OCI-M2 (cell line): ENCODE measurements around the gene SP1.
"Not testable (repeated sequence)": the region's sequence is repeated elsewhere in the genome, so short reads cannot be mapped to it uniquely, and the experiment has no call there.

ENCODE experiments used
- DNase-seq: peaks from one replicate; lab custom pipeline; 2025; ENCODE audit not compliant: unreplicated experiment; lab: John Stamatoyannopoulos, UW

Gene SP1

DNA sequence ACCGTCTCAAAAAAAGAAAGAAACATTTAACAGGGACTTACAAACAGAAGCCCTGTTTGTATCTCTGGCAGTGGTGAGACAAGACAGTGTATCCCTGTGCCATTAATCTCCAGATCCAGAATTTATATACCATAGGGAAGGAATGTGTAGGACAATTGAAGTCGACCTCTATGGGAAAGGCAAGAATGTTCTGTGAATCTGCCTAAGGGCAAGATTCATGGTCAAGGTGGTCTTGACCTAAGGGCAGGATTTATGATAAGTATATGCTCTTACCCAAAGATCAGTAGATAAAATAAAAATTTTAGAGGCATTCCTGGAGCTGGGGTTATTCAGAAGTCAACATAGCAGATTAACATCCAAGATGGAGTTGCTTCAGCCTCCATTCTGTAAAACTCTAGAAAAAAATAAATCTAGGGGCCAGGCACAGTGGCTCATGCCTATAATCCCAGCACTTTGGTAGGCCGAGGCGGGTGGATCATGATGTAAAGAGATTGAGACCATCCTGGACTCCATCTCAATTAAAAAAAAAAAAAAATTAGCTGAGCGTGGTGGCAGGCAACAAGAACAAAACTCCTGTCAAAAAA is 21.0 kb upstream of the SP1 start:
- no peak for DNase-seq

DNA sequence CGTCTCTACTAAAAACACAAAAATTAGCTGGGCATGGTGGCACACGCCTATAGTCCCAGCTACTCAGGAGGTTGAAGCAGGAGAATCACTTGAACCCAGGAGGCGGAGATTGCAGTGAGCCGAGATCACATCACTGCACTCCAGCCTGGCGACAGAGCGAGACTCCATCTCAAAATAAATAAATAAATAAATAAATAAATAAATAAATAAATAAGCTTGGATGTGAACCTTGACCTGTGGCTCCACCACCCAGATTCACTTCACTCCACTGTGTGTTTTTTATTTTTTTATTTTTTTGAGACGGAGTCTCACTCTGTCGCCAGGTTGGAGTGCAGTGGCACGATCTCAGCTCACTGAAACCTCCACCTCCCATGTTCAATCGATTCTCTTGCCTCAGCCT is 18.3 kb upstream of the SP1 start:
- not testable (repeated sequence) for DNase-seq

DNA sequence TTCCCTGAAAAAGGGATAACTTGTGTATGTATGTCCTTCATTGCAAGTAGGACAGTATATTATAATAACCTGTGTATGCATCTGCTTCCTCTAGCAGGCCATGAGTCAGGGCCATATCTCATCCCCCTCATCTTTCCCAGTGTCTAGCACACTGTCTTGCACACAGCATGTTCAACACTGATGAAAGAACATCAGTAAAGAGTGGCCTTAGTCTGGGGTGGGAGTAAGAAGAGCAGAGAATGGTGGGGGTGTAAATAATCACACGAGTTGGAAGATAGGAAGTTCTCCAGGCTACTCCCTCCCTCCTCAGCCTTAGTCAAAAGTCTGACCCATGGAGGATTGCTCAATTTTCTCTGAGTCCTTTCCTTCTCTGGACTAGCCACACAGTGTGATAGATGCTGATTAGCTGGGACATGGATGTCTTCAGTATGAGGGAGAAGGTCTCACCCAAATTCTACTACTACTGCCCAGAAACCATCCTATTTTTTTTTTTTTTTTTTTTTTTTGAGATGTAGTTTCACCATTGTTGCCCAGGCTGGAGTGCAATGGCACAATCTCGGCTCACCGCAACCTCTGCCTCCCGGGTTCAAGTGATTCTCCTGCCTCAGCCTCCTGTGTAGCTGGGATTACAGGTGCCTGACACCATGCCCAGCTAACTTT is 14.6 kb upstream of the SP1 start:
- DNase-seq: no peak

DNA sequence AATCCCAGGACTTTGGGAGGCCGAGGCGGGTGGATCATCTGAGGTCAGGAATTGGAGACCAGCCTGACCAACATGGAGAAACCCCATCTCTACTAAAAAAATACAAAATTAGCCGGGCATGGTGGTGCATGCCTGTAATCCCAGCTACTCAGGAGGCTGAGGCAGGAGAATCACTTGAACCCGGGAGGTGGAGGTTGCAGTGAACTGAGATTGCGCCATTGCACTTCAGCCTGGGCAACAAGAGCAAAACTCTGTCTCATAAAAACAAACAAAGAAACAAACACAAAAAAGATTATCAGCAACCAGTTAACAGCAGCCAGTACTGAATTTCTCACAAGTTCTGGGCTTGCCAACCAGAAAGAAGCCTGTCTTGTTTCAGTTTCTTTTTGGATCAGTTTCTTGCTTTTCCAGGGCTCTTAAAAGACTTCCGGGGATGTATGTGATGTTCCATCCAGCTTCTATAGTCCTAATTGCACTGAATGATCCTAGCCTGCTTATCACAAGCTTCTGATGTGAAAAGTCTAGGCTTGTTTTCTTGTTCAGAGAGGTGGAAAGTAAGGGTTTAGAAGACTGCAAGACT is 6.3 kb upstream of the SP1 start:
- not testable (repeated sequence) for DNase-seq

DNA sequence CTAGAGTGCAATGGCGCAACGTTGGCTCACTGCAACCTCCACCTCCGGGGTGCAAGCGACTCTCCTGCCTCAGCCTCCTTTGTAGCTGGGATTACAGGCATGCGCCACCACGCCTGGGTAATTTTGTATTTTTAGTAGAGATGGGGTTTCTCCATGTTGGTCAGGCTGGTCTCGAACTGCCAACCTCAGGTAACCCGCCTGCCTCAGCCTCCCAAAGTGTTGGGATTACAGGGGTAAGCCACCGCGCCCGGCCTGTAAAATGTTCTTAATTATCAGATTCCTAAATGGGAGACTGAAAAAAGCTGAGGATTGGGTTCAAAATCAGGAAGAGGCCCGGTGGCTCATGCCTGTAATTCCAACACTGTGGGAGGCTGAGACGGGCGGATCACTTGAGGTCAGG is 5.7 kb upstream of the SP1 start:
- DNase-seq: not testable (repeated sequence)

DNA sequence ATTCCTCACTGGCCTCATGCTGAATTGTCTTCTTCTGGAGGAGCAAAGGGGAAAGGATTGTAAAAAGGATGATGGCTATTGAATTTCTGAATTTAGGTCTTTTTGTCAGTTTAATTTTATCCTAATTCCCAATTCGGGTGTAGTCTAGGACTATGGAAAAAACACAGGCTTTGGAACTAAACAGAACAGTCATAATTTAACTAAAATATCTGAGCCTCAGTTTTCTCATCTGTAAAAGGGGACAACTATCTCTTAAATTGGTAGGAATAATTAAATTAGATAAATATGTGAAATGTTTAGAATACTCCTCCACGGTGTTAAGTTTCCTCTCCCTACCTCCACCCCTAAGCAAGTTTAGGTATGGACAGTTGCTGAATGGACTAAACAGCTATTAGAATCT is 3.2 kb upstream of the SP1 start:
- DNase-seq: no peak

DNA sequence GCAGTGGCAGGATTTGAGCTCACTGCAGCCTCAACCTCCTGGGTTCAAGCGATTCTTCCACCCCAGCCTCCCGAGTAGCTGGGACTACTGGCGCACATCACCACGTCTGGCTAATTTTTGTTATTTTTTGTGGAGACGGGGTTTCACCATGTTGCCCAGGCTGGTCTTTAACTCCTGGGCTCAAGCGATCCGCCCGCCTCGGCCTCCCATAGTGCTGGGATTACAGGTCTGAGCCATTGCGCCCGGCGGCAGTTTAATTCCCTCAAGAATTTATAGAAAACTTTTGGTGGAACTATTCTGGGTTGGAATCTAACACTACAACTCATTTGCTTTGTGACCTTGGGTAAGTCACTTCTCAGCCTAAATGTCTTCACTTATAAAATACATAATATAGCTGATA is 1.8 kb upstream of the SP1 start:
- DNase-seq: no peak

DNA sequence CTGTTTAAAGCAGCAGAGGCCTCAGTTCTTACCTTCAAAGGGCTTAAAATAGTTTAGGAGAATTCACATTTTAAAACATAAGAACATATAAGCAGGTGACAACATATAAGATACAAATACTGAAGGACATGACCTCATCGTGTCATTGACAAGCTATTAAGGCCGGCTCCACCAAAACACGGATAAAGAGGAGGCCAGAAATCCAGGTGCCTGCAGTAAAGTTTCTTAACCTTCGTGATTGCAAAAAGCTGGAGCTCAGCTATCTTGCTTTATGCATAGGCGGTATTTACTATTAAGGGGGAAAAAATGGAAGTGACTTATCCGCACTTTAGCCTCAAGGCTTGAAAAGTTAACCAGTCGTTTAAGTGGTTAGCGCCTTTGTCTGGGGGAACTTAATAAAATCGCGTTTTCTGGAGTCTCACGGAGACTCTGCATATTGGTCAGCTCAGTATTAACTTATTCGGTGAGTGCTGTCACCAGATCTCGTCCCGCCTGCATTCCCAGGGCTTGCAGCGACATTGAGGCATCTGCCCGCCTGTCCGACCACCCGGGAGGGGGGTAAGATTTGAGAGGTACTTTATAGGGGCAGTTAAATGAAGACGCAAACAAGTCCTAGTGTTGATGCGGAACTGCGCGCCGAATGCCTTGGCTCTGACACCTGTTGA is 1.1 kb upstream of the SP1 start:
- no peak for DNase-seq

DNA sequence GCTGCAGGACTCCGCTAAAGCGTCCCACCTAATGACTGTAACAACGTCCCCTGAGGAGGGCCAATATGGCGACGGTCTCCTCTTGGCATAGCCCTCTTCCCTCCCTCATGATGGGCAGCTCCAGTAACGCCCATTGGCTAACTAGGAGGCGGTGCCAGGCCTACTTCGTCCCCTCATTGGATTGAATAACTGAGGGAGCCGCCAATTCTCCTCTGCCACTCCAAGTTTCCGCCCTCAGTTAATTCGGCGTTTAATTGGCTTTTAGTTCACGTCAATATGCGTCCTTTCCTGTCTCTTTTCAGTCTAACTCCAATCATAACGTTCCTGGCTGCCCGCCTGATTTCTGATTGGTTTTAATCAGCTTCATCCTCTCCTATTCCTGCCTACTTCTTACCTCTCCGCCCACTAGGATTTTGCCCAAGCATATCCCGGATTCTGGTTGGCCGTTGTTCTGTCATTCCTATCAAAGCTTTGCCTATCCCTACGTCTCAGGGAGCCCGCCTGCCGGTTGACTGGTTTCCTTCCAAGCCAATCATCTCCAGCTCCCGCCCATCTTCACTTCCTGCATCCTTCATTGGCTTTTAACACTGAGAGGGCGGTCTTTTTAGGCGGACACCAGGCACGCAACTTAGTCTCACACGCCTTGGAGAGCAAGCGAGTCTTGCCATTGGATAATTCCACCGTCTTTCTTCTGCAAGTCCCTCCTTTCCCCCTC is 430 bp upstream of the SP1 start:
- peak; percentile 97 for DNase-seq

DNA sequence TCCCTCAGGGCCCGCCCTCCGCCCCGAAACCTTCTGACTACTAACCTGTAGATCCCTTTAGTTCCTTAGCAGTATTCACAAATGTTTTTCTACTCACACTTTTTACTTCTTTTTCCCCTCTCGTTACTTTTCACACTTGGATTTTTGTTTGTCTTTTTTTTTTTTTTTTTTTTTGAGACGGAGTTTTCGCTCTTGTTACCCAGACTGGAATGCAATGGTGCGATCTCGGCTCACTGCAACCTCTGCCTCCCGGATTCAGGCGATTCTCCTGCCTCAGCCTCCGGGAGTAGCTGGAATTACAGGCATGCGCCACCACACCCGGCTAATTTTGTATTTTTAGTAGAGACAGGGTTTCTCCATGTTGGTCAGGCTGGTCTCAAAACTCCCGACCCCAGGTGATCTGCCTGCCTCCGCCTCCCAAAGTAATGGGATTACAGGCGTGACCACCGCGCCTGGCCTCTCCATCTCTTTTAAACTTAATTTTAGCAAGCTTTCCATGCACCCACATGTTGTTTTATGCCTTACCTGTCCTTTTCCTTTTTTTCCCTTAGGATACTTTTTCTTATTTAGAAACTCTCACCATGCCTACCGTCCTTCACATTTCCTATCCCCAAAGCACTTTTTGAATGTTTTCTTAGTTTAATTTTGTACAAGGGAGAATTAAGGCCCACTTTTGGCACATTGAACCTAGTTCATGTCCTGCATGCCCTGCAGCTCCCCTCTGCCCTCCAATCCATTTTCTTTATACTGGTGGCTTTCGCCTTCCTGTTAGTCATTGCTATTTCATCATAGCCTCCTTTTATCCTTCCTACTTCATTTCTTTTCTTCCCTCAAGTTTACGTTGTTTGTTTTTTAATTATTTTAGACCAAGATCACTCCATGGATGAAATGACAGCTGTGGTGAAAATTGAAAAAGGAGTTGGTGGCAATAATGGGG is 1.1 kb downstream of the SP1 start:
- DNase-seq: no peak

DNA sequence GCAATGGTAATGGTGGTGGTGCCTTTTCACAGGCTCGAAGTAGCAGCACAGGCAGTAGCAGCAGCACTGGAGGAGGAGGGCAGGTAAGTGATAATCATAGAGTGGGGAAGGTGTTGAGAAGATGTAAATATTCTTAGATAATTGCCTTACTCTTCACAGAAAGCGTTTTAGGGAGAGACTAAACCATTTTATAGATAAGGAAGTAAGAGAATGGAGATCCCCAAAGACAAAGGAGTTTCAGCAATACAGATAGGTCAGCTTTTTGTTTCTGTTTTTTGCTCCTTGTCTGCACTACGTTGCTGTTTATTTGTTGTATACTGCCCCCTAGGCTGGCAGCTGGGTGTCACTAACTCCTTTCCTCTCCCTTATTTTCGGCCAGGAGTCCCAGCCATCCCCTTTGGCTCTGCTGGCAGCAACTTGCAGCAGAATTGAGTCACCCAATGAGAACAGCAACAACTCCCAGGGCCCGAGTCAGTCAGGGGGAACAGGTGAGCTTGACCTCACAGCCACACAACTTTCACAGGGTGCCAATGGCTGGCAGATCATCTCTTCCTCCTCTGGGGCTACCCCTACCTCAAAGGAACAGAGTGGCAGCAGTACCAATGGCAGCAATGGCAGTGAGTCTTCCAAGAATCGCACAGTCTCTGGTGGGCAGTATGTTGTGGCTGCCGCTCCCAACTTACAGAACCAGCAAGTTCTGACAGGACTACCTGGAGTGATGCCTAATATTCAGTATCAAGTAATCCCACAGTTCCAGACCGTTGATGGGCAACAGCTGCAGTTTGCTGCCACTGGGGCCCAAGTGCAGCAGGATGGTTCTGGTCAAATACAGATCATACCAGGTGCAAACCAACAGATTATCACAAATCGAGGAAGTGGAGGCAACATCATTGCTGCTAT is 2.0 kb downstream of the SP1 start:
- DNase-seq: no peak

DNA sequence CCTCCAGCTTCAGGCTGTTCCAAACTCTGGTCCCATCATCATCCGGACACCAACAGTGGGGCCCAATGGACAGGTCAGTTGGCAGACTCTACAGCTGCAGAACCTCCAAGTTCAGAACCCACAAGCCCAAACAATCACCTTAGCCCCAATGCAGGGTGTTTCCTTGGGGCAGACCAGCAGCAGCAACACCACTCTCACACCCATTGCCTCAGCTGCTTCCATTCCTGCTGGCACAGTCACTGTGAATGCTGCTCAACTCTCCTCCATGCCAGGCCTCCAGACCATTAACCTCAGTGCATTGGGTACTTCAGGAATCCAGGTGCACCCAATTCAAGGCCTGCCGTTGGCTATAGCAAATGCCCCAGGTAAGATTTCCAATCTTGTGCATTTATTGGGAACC is 3.3 kb downstream of the SP1 start:
- no peak for DNase-seq

DNA sequence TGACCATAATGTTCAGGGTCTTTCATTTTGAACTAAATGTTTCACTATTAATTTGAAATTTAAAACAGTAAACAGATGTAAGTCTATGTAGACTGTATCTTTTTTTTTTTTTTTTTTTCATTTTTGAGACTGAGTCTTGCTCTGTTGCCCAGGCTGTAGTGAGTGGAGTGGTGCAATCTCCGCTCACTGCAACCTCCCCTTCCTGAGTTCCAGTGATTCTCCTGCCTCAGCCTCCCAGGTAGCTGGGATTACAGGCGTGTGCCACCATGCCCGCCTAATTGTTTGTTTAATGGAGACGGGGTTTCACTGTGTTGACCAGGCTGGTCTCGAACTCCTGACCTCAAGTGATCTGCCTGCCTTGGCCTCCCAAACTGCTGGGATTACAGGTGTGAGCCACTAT is 6.4 kb downstream of the SP1 start:
- DNase-seq: not testable (repeated sequence)

DNA sequence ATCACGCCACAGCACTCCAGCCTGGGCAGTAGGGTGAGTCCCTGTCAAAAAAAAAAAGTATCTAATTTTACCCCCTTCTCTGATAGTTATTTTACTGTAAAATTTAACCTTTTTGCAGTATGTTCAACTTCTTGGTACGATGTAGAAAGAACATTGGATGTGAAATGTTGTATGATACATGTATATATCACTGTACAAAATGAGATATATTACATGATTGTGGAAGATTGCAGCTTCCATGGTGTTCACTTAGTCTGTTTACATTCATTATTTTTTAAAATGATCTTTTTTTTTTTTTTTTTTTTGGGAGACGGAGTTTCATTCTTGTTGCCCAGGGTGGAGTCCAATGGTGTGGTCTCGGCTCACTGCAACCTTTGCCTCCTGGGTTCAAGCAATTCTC is 9.0 kb downstream of the SP1 start:
- no peak for DNase-seq

DNA sequence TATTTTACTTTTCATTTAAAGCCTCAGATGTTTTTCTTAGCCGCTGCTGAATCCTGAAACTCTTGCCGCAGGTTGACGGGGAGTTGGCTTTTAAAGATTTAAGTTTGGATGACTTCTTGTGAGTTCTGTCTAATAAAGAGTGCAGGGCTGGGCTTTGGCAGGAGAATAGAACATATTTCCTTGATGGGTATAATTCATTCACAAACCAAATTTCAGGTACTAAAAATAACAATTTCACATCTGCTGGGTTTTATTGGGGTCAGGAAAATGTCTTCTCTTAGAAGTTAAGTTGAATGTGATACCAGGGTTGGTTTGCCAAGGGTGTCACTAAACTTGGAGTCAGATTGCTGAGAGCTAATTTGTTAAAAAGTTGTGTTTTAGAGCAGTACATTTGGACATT is 9.7 kb downstream of the SP1 start:
- no peak for DNase-seq

DNA sequence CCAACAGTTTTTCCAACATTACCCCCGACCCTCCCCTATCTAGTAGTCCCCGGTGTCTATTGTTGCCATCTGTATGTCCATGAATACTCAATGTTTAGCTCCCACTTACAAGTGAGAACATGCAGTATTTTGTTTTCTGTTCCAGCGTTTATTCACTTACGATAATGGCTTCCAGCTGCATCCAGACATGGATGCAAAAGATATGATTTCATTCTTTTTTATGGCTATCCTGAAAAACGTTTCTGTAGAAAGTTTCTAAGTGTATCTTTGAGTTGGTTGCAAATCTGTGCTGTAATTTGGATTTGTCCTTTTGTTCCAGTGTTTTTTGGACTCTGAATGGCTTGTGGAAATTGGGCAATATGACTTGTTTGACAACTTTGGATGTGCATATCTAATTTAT is 11.7 kb downstream of the SP1 start:
- no peak for DNase-seq

DNA sequence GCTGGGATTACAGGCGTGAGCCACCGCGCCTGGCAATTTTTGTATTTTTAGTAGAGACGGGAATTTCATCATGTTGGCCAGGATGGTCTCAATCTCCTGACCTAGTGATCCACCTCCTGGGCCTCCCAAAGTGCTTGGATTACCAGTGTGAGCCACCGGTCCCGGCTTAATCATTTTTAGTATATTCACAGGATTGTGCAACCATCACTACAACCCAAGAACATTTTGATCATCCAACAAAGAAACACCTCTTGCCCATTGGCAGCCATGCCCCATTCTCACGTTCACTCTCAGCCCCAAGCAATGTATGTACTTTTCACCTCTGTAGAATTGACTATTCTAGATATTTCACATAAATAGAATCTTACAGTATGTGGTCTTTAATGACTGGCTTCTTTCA is 19.9 kb downstream of the SP1 start:
- DNase-seq: no peak

DNA sequence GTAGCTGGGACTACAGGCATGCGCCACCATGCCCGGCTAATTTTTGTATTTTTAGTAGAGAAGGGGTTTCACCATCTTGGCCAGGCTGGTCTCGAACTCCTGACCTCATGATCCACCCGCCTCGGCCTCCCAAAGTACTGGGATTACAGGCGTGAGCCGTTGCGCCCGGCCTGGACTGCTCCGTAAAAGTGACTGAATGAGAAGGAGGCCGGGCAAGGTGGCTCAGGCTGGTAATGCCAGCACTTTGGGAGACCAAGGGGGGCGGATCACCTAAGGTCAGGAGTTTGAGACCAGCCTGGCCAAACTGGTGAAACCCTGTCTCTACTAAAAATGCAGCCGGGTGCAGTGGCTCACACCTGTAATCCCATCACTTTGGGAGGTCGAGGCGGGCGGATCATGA is 22.4 kb downstream of the SP1 start:
- not testable (repeated sequence) for DNase-seq

DNA sequence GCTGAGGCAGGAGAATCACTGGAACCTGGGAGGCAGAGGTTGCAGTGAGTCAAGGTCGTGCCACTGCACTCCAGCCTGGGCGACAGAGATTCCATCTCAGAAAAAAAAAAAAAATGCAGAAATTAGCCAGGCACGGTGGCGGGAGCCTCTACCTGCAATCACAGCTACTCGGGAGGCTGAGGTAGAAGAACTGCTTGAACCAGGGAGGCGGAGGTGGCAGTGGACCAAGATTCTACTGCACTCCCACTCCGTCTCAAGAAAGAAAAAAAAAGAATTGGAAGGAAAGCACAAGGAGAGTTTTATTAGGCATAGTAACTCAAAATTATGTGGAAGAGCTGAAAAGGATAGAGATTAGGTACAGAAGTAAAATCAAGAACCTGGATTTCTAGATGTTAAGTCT is 22.9 kb downstream of the SP1 start:
- no peak for DNase-seq

DNA sequence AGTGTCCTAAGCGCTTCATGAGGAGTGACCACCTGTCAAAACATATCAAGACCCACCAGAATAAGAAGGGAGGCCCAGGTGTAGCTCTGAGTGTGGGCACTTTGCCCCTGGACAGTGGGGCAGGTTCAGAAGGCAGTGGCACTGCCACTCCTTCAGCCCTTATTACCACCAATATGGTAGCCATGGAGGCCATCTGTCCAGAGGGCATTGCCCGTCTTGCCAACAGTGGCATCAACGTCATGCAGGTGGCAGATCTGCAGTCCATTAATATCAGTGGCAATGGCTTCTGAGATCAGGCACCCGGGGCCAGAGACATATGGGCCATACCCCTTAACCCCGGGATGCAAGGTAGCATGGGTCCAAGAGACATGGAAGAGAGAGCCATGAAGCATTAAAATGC is 31.0 kb downstream of the SP1 start:
- DNase-seq: no peak
